ENCODE measurements around the gene TBXAS1.

Gene TBXAS1

DNA sequence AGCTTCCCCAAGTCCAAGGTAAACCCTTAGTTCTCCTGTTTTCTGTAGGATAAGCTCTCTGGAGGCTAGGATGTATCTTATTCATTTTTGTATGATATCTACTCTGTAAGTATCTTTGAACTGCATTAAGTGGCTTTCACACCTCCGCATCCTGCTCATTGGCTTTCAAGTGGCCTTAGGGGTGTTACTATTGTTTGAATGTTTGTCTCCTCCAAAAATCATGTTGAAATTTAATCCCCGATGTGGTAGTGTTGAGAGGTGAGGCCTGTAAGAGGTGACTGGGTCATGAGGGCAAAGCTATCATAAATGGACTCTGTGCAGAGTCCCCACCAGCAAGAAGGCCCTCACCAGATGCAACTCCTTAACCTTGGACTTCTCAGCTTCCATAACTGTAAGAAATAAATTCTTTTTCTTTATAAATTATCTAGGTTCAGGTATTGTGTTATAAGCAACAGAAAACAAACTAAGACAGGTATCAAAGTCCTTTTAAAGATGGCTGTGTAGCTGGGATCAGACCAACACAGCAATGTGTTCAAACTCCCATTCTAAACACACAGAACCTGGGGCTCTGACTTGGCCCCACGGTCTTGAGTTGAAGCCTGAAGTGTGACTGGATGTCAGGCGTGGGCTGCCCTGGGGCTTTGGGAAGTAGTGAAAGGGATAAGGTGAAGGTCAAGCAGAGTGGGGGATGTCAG lies 25.9 kb downstream of the TBXAS1 start:
- no peak overlapping the region for H3K27ac ChIP-seq
- TF ChIP-seq ZFX (IDR thresholded peaks at IDR 0.05; ENCODE audit: borderline replicate concordance), result no peak
- TF ChIP-seq, protein P1, sequence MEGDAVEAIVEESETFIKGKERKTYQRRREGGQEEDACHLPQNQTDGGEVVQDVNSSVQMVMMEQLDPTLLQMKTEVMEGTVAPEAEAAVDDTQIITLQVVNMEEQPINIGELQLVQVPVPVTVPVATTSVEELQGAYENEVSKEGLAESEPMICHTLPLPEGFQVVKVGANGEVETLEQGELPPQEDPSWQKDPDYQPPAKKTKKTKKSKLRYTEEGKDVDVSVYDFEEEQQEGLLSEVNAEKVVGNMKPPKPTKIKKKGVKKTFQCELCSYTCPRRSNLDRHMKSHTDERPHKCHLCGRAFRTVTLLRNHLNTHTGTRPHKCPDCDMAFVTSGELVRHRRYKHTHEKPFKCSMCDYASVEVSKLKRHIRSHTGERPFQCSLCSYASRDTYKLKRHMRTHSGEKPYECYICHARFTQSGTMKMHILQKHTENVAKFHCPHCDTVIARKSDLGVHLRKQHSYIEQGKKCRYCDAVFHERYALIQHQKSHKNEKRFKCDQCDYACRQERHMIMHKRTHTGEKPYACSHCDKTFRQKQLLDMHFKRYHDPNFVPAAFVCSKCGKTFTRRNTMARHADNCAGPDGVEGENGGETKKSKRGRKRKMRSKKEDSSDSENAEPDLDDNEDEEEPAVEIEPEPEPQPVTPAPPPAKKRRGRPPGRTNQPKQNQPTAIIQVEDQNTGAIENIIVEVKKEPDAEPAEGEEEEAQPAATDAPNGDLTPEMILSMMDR (IDR thresholded peaks at IDR 0.05), result no peak

DNA sequence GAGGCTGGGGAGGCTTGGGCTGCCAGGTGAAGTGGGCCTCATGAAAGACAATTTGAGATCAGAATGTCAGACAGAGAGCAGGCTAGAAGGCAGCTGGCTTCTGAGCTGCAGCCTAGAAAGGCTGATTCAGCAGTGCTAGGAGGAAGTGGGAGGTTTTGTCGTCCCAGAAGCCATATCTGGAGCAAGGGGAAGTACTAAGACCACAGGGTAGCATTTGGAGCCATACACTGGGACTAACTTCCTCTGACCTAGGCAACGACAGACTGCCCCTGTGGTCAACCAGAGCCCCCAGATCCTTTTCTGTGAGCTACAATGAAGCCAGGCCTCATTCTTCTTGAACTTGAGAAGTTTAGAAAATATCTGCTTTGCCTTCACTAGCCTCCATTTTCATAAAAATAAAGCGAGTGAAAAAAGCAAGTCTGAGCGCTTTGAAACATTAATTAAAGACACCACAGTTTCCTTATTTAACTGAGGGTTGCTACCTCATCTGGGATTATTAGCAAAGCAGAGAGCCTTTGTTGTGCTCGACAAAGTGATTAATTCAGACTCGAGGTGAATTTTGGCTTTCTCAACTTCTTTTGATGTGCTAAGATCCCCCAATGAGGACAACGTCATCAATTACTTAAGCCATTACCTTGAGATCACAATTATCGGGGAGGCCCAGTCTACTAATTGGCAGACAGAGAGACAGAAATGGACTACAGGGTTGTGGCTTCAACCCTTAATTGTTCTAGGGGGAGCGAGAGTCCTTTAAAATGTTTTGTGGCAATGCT lies 26.6 kb downstream of the TBXAS1 start:
- H3K27ac ChIP-seq, result no peak overlapping the region

DNA sequence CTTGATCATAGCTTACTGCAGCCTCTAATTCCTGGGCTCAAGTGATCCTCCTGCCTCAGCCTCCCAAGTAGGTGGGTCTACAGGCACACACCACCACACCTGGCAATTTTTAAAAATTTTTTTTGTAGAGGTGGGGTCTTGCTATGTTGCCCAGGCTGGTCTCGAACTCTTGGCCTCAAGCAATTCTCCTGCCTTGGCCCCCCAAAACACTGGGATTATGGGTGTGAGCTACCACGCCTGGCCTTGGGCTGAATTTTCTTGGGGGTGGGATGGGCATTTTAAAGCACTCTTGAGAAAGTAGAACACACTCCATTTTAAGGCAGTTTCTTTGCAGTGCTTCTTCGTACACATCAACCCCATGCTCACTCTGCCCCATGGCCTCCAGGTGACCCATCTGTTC lies 28.7 kb downstream of the TBXAS1 start:
- TF ChIP-seq ZFX (IDR thresholded peaks at IDR 0.05; ENCODE audit: borderline replicate concordance), result no peak
- TF ChIP-seq, protein P1 (IDR thresholded peaks at IDR 0.05), result no peak

More for the DNA sequence above, 26.6 kb downstream of the TBXAS1 start:
- TF ChIP-seq, protein P1 (IDR thresholded peaks at IDR 0.05), result no peak
- TF ChIP-seq ZFX (IDR thresholded peaks at IDR 0.05; ENCODE audit: borderline replicate concordance), result no peak

DNA sequence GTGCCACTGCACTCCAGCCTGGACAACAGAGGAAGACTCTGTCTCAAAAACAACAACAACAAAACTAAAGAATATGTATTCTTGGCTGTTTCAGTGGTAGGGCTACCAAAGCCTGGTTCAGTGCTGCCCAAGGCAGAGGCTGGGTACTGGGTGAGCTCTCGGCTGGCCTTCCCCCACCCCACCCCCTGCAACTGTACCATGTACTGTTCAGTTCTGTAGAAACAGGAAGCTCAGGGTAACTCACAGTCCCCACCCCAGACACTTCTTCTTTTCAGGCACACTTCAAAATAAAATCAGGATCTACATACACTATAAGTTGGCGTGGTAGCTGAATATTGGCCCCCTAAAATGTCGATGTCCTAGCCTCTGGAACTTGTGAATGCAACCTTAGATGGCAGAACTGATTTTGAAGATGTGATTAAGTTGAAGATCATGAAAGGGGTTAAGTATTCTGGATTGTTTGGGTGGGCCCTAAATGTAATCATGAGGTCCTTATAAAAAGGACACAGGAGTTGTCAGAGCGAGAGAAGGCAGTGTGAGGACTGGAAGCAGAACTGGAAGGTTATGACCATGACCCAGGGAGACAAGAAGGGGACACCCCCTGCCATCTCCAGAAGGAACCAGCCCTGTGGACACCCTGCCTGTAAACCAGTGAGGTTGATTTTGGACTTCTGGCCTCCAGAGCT lies 31.2 kb downstream of the TBXAS1 start:
- no peak overlapping the region for H3K27ac ChIP-seq
- TF ChIP-seq, protein P1 (IDR thresholded peaks at IDR 0.05), result no peak
- no peak for TF ChIP-seq ZFX (IDR thresholded peaks at IDR 0.05; ENCODE audit: borderline replicate concordance)

More for the DNA sequence above, 28.7 kb downstream of the TBXAS1 start:
- H3K27ac ChIP-seq, result no peak overlapping the region

DNA sequence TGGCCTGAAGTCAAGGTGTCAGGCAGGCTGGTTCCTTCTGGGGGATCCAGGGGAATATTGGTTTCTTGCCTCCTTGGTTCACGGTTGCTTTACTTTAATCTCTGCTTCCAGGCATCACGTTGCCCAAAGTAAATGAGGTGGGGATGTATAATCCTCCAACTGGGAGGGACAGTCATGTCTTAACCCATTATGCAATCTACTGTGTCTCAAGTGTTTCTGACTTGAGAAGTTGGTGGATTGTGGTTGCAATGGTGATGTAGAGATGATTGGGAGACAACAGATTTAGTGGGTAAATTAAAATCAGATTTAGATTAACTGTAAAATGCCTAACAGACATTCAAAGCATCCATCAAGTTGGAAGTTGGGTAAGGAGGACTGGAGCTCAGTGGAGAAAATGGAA lies 32.7 kb downstream of the TBXAS1 start:
- TF ChIP-seq, protein P1 (IDR thresholded peaks at IDR 0.05), result no peak
- no peak for TF ChIP-seq ZFX (IDR thresholded peaks at IDR 0.05; ENCODE audit: borderline replicate concordance)
- H3K27ac ChIP-seq, result no peak overlapping the region

DNA sequence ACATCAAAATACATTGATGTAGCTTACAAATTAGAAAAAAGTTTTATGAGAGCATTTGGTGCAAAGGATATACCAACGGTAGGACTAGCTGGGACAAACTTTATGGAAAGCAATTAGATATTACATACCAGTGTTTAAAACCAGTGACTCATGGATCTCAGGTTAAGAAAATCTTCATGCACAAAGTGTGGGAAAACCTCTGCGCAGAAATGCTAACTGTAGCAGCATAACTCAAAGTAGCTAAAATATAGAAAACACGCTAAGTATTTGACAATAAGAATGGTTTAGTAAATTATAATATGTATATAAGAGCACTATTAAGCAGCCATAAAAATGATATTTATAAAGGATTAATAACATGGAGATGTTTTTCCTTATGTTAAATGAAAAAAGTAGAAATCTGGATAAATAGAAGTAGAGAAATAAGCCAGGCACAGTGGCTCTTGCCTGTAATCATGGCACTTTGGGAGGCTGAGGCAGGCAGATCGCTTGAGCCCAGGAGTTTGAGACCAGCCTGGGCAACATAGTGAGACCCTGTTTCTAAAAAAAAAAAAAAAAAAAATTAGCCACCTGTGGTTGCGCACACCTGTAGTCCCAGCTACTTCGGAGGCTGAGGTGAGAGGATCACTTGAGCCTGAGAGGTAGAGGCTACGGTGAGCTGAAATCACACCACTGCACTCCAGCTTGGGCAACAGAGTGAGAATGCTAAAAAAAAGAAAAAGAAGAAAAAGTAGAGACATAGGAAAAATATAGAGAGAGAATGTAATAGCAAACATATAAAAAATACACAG lies 37.2 kb downstream of the TBXAS1 start:
- TF ChIP-seq, protein P1 (IDR thresholded peaks at IDR 0.05), result no peak
- TF ChIP-seq ZFX (IDR thresholded peaks at IDR 0.05; ENCODE audit: borderline replicate concordance), result no peak
- H3K27ac ChIP-seq, result no peak overlapping the region

All from 22Rv1 (cell line).